Prostate gland (tissue), 2 donors: Measurements from ENCODE around the gene NMNAT1.

Source experiments
- CTCF ChIP-seq, 4 experiments: fragments of 200-600 bp in 2 of 4; fragments of 450-650 bp in 2 of 4; sonication (generic) in 2 of 4; IDR thresholded peaks; 1 replicate in 3 of 4; 2 replicates in 1 of 4; pipeline ENCODE4 v1.5.1; 2016 to 2019; ENCODE audit warnings: antibody characterized with exemption in 4 of 4, mild to moderate bottlenecking in 2 of 4, moderate library complexity in 2 of 4
- POLR2A ChIP-seq: fragments of 450-650 bp; IDR thresholded peaks from one replicate; pipeline ENCODE4 v1.6.1; 2016; ENCODE audit warnings: antibody characterized with exemption, mild to moderate bottlenecking
- POLR2AphosphoS5 ChIP-seq: sonication (generic); formaldehyde crosslinking; IDR thresholded peaks from one replicate; pipeline ENCODE4 v1.6.1; 2017; ENCODE audit warnings: antibody characterized with exemption

- no peak for TF ChIP-seq CTCF (IDR thresholded peaks at IDR 0.05)
- no peak for TF ChIP-seq POLR2A
- TF ChIP-seq POLR2AphosphoS5 = no peak
These were observed 70.7 kb downstream of the NMNAT1 start for GRCh38 chr1:10014016-10014415.
